GM15510 (cell line): ENCODE data around the gene PVALEF.

Source experiments
- POLR2A ChIP-seq: IDR thresholded peaks from 3 replicates; pipeline ENCODE4 v1.6.1; 2011; ENCODE audit warnings: borderline replicate concordance; ENCODE audit not compliant: insufficient read length; ENCODE audit errors: extremely low read depth

PVALEF gene

DNA sequence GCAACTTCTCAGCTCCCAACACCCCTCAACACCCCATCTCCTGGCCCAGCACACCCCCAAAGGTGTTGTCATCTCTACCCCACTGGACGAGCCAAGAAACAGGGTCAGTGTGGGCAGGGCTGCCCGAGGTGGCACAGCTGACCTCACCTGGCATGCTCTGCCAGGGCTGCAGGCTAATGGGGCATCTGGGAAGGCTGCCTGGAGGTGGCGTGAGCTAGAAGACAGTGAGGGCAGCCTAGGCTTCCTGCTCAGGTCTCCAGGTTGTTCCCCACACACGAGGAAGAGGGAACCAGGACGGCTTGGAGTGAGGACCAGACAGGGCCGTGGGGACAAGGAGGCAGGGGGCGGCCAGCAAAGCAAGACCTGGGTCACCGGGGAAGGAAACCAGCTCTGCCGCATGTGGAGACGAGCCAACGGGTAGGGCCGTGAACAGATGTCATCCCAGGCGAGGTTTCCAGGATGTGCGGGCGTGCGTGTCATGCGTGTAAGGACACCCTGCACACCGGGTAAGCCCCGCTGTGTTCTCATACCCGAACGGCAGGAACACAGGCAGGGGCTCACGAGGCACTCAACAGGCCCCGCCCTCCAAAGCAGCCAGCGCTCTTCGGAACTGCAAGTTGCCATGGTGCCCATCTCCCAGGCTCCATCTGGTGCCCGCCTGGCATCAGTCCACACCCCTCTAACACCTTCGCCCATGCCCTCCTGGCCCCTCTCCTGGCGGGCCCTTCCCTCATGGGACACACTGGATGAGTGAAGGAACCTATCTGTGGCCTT, 29.6 kb upstream of the PVALEF start:
- no peak for TF ChIP-seq POLR2A

DNA sequence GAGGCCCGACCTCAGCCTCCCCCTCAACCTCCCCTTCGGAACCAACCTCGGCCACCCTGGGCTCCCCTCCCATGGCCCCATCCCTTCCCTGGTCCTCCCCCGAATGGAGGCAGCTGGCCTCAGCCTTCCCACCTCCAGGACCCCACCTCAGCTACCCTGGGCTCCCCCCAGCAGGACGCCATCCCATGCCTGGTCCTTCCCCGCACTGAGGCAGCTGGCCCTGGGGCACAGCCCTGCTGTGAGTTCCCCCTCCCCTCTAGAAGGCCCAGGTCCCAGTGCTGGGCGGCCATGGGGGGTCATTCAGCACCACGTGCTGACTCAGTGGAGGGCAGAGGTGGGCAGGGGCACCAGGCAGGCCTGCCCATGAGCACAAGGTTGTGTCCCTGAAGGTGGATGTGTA, 28.9 kb upstream of the PVALEF start:
- TF ChIP-seq POLR2A, result no peak

DNA sequence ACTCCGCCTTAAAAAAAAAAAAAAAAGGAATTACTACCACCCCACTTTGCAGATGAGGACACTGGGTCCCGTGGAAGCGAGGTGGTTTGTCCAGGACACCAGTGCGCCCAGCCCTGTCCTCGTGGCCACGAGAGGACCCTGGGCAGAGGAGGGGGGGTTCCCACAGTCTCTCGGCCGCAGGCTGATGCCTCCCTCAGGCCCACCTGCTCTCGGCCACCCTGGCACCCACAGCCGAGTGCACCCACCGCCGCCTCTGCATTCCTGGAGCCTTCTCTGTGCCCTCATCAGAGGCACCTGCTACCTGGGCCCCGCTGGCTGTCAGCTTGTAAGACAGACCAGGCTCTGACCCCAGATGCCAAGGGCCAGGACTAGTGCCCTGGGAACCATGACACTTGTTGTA, 28.1 kb upstream of the PVALEF start:
- no peak for TF ChIP-seq POLR2A

DNA sequence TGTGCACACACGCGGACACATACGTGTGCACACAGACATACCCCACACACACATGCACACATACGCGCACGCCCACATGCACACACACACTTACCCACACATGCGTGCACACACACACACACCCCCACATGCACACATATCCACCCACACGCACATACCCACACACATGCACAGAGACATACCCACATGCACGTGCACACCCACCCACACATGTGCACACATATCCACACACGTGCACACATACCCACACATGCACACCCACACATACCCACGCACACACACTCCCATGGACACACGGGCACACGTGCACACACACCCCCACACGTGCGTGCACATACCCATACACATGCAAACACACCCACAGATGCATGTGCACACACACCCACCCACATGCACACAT, 27.2 kb upstream of the PVALEF start:
- TF ChIP-seq POLR2A, result no peak

DNA sequence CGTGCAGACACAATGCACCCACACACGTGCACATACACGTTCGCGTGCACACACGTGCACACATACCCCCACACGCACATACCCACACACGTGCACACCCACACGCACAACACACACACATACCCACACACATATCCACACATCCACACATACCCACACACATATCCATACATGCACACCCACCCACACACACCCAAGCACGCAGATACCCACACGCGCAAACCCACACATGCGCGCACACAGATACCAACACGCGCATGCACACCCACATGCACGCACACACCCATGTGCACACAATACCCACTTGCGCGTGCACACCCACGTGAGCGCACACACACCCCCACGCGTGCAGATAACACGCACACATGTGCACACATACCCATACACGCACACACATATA, 26.8 kb upstream of the PVALEF start:
- no peak for TF ChIP-seq POLR2A

DNA sequence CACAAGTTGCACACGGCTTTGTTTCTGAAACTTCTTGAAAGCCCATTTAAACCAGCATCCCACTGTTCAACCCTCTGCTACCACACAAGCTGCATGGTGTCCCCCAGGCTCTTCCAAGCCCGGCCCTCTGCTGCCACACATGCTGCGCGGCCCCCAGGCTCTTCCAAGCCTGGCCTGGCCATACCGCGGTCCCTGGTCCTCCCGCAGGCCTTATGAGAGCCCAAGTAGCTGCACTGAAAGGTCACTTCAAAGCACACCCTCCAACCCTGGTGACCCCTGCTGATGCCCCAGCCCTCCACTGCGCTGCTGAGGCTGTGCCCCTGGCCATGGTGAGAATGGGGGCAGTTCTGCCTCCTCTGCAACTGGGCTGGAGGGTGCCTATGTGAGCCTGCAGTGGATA, 25.9 kb upstream of the PVALEF start:
- no peak for TF ChIP-seq POLR2A

DNA sequence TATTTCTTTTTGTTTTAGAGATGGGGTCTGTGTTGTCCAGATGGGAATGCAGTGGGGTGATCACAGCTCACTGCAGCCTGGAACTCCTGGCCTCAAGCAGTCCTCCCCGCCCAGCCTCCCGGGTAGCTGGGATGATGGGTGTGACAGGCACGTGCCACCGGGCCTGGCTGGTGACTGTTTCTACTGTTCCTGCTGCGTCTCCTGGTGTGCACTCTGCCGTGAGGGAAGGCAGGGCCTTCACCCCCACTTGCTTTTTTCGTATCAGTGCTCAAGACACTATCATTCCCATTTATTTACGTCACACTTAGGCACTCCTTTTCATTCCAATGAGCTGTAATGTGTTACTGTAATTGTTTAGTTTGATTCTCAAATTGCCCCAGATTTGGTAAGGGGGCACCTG, 25.3 kb upstream of the PVALEF start:
- no peak for TF ChIP-seq POLR2A

DNA sequence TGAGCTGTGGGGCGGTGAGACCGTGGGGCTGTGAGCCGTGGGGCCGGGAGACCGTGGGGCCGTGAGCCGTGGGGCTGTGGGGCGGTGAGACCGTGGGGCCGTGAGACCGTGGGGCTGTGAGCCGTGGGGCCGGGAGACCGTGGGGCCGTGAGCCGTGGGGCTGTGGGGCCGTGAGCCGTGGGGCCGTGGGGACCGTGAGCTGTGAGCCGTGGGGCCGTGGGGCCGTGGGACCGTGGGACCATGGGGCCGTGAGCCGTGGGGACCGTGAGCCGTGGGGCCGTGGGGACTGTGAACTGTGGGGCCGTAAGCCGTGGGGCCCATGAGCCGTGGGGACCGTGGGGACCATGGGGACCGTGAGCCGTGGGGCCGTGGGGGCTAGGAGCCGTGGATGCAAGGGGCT, 24.6 kb upstream of the PVALEF start:
- no peak for TF ChIP-seq POLR2A

DNA sequence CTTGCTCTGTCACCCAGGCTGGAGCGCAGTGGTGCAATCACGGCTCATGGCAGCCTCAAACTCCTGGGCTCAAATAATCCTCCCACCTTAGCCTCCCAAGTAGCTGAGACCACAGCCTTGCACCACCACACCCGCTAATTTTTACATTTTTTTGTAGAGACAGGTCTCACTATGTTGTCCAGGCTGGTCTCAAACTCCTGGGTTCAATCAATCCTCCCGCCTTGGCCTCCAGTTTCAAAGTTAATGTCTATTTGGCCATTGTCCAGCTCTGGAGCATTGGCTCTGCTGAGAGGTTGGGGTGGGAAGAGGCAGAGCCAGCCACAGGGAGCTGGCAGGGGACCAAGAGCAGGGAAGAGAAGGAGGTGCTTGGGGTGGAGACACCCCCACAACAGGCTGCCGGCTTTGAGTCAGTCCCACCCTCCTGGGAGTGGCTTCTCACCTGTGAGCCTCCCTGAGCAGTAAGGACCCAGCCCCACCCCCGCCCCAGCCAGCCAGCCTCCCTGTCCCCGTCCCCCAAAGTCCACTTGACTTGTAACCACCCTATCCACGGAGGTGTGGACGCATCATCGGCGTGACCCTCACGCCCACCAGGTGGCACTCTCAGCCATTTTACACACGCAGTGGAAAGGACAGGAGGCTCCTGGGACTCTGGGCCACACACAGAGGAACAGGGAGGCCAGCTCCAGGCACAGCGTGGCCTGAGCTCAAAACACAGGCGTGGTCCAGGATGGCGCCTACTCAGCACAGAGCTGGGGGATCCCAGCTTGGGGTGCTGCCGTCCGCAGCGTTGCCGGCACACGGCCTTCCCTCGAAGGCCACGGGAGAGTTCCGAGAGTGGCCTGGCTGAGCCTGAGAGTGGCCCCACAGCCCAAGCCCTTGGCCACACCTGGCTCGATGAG, 22.8 kb upstream of the PVALEF start:
- TF ChIP-seq POLR2A, result no peak

DNA sequence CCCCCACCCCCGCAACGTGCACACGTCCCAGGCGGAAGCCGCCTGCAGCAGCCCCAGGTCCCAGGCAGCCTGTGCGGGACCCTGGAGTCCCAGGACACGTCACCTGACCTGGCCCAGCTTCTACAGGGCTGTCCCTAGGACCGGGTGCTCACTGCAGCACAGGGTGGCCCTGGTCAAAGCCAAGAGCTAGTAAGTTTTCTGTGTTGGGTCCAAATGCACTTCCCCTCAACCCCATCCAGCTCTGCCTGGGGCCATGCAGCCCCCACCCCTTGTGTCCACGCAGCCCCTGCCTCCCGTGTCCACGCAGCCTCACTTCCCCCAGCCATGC, 22.1 kb upstream of the PVALEF start:
- TF ChIP-seq POLR2A, result no peak

DNA sequence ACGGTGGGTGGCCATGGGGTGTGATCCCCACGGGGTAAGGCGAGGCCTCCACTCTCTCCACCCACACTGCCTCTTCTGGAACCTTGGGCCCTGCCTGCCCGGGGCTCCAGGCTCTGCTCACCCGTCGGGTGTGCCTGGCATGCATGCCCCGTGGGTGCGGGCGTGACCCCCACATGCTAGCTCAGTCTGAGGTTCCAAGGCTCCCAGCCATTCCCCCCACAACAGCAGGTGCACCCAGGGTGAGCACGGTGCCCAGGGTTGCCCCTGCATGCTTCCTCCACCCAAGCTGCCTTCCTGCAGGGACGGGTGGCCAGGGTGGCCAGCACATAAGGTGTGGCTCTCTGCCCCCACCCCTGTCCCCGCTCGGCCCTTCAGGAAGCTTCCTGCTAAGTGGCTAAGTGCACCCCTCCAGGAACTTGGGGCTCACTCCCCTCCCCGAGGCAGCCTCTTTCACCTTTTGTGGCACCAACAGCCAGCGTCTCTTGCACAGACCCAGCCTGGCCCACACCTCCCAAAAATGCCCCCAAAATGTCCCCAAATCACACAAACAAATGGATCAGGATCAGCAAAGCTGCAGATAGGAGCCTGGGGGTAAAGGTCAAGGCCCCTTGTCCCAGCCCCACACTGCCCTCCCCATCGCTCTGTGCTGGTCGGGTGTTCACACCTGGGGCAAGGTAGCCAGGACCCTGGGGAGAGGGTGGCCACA, 21.4 kb upstream of the PVALEF start:
- TF ChIP-seq POLR2A, result no peak

DNA sequence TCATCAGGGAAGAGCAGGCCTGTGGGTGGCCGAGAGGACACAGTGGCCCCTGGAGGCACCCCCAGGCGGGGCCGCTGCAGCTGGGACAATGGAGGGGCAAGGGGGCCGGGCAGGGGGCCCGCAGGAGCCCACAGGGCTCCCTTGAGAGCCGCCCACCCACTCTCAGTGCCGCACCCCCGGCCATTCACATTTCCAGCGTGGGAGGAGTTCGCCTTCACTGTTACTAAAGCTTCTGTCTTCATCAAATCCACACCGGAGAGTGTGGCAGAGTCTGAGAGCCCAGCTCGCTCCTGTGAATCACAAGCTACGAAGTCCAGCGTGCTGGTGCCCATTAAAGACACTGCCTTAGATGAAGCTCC, 20.9 kb upstream of the PVALEF start:
- no peak for TF ChIP-seq POLR2A

DNA sequence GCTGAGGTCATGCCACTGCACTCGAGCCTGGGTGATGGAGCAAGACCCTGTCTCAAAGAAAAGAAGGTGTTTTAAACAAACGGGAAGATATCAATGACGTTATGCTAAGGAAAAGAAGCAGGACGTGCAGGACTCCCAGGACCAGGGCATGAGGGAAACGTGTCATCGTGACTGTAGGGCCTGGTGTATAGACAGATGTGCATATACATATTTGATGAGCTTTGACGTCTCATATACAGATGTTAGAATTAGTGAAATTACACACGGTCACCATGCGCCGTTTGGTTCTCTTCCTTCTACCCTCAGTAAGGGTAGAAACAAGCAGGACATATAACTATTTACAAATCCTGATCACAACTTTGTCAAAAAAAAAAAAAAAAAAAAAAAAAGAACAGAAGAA, 17.6 kb upstream of the PVALEF start:
- no peak for TF ChIP-seq POLR2A

DNA sequence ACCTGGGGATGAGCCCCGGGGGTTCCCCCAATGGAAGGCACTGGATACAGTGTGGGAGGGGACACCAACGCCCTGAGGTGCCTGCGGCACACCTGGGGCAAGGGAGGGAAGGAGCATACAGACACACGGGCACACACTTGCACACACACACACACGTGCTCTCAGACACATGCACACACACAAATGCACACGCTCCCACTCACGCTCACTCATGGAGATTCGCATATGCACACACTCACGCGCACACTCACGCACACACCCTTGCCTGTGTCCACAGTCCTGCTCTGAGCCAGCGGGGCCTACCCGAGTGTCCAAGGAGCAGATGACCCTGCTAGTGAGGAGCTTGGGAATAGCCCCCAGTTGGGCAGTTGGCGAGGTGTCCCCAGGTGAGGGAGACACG, 16.7 kb upstream of the PVALEF start:
- no peak for TF ChIP-seq POLR2A

DNA sequence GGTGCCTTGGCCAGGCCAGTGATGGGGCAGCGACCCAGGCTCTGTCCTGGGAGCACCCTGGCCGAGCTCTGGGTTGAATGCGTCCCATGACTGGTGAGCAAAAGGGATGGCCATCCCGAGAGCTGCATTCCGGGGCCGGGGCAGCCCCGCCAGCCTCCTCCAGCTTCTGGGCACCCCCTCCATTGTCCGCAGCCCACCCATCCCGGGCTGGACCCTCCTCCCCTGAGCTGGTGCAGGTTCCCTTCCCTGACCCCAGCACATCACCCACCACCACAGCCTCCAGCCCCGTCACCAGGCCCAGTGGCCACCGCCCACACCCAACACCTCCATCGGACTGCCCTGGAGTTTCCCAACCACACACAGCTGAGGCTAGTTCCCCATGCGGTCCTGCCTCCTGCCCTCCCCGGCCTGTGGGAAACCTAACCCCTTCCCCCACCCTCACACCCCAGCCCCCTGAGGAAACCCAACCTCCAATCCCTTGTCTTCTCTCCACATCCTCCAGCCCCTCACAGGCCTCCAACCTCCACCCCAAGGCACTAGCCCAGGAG, 16.2 kb upstream of the PVALEF start:
- no peak for TF ChIP-seq POLR2A
